ENCODE data around the gene CHCHD1.
"Not testable (repeated sequence)": the region's sequence is repeated elsewhere in the genome, so short reads cannot be mapped to it uniquely, and the experiment has no call there.

The CHCHD1 gene

DNA sequence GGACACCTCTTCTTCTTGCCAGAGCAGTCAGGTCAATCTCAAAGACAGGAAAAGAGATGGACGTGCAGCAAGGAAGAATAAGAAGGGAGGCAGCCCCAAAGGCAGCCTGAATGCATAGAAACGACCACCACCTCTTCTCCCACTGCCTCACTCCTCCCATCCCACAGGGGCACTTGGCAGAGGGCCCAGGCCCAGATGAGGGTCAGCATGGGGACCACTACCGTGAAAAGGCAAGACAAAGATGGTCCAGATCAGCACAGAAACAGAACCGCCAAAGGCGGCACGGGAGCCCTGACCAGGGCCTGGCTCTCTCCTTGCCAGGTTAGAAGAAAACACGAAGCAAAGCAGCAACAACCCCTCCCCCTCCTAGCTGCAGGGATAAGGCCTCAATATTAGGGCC is 31.5 kb downstream of the CHCHD1 start:
- DNase-seq (ENCODE audit: low spot score), result no peak

DNA sequence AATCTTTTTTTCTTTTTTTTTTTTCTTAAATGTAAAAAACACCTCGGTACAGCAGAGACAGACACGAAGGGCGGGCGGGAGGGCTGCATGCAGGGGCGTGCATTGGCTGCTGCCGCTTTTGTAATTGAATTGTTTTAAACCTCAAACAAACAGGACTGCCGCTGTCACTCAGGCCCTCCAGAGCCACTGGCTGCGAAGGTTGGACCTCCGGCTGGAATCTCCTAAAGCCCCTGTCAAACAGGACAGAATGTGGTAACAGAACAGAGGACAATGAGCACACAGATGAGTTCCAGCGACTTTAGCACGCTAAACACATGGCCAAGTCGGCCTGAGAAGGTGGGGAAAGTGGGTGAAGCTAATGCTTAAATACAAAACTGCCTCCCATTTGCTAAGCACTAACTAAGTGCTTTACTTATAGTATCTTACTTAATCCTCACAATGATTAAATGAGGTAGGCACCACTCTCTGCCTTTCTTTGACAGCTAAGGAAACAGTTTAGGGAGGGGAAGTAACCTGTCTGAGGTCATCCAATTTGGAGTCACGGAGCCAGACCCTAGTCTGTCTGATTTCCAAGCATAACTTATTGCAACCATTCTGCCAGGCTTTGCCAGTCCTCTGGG is 32.5 kb downstream of the CHCHD1 start:
- no peak for DNase-seq (ENCODE audit: low spot score)

DNA sequence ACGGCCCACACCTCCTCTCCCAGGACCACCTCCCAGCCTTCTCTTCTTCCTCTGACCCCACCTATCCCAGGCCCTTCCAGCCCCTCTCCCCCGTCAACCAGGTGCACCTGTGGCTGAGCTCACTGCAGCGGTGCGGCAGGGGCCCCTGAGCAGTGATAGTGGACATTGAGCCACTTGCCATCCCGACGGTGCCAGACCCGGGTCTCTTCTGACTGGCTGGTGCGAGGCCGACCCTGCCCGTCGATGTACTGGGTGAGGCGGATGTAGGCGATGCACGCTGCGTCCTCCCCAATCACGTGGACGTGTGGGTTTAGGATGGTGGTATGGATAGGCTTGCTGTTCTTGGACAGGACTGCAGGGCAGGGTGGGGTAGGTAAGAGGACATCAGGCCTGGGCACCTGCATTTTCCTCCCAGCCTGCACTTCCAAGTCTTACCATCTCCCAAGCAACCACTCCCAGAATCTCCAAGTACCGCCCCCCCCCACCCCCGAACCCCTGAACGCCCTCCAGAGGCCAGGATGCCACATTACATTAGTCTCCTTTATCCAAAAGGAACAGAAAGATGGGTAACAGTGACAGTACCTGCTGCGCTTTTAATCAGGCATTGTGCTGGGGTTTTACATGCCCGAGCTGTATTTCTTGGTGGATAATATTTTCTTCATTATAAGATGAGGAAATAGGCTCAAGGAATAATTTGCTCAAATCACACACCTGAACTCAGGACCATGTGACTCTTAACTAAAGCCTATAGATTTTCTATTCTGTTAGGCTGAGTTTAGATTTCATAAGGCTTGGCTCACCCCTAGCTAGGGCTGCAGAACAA is 33.3 kb downstream of the CHCHD1 start:
- DNase-seq (ENCODE audit: low spot score), result no peak

DNA sequence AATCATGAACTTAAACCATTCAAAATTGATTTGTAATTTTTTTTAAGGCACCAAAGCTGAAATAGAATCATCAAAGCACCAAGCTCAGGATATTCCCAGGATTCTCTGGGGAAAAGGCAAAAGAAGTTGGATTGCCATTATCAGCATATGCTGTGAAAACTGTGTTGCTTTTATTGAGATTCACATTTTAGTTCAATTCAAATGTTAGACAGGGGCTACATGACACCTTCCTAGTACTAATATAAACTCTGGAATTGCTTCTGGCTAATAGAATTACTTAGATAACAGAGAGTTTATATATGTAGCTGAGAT is 33.8 kb downstream of the CHCHD1 start:
- DNase-seq (ENCODE audit: low spot score), result no peak

DNA sequence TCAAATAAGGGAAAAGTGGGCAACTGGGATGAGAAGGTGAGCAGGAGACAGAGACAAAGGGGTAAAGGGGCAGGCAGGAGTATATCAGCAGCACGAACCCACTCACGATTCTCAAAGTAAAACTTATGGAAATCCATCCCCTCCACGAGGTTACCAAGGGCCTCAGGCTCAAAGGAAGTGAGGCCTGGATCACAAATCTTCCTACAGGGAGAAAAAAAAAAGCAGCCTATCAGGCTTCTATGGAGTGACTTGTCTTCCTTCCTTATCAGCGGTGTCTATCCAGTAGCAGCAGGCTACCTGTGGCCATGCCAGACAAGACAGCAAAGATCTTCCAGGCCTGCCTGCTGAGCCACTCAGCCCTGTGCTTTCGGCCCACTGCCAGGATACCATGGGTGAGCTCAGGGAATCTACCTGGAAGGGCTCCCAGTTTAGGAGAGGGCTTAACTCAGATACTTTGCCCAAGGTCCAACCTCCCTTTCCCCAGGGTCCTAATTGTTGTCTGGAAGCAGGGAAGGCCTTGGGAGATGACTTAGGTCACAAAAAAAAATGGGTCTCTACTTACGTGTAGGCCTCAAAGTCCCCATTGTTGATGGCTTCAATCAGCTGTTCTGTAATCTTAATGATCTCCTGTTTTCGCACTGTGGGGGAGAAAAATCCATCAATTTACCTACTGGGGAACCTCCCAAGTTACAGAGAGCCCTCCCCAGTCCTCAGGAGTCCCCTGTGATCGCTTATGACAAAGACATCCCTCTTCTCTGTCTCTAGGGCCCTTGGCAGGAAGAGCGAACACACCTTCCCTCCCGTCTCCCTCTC is 35.3 kb downstream of the CHCHD1 start:
- DNase-seq (ENCODE audit: low spot score), result no peak

DNA sequence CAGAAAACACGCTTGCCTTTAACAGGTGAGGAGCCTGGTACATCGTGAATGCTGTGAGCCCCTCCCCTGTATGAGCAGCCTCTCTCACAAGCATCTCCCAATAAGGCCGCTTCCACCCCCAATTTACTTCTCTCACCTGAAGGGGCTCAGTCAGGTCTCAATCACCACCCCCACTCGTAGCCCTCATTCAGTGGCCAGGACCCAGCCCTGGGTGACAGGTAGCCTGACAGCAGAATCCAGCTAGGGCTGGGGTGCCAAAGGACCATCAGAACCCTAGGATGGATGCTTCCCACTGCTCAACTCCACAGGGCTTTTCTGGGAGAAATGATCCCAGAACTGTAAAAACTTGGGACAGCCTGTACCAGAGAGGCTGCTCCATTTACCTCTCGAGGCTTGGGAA is 36.0 kb downstream of the CHCHD1 start:
- DNase-seq (ENCODE audit: low spot score), result no peak

DNA sequence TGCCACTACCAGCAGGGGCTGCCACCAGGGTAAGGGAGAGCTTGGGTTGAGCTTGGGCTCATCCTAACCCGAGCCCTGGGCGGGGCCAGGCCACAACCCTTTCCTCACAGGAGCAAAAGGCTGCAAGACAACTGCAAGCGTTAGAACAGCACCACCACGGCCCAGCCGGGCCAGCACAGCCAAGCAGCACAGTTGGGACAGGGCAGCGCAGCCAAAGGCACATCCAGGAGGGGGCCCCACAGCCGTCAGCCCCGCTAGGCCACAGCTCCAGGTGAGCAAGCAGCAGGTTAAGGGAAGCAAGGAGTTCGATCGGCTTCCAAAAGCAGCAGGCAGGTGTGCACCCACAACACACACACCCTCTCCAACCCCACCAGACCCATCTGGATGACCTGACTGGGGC is 36.6 kb downstream of the CHCHD1 start:
- no peak for DNase-seq (ENCODE audit: low spot score)

DNA sequence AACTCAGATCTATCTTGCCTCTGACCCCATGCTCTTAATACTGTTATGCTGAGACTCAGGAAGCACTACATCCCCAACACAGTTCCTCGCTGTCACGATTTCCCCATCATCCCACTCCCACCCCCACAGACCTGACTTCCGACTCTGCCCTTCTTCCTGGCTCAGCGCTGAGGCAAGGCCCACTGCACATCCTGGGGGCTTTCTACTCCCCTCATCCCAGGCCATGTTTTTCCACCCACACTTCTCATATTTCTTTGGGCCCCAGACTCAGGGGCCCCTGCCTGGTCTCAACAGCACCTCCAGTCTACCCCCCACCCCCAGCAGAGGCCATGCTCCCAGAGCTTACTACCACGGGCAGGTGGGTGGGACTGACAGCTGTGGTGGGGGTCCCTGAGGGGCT is 37.2 kb downstream of the CHCHD1 start:
- no peak for DNase-seq (ENCODE audit: low spot score)

DNA sequence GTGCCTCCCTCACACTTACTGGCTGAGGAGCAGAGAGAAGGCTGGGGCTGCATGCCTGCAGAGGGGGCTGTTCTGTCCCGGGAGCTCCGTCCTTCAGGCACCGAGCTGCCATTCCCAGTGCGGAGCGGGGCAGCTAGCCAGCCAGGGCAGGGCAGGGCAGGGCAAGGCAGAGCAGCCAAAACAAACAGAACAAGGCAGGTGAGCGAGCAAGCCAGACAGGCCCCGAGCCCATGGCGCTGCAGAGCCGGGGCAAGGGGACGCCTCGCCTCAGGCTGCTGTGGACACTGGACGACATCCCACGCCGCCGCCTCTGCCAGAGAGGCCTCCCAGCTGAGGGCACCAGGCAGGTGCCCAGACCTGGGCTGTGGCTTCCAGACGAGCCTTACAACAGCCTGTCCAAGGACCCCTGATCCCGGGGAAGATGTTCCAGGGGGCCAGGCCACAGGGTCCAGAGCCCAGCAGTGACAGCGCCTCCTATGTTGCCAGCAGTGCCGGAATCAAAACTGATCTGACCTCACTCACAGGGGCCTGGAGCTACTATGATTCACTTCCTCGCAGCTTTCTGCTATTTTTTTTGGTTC is 37.8 kb downstream of the CHCHD1 start:
- DNase-seq (ENCODE audit: low spot score), result no peak

DNA sequence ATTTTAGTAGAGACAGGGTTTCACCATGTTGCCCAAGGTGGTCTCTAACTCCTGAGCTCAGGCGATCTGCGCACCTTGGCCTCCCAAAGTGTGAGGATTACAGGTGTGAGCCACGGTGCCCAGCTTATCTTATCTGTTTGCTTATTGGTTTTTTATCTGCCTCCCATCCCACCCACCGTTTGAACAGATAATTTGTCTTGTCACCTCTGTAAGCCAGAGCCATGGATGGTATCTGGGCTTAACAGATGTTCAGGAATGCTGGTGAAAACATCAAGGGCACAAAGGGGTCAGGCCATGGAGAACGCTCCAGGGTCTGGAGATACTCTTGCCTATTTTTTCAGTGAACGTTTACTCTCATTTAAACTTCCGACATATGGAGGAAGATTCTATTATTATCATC is 41.5 kb downstream of the CHCHD1 start:
- no peak for DNase-seq (ENCODE audit: low spot score)

DNA sequence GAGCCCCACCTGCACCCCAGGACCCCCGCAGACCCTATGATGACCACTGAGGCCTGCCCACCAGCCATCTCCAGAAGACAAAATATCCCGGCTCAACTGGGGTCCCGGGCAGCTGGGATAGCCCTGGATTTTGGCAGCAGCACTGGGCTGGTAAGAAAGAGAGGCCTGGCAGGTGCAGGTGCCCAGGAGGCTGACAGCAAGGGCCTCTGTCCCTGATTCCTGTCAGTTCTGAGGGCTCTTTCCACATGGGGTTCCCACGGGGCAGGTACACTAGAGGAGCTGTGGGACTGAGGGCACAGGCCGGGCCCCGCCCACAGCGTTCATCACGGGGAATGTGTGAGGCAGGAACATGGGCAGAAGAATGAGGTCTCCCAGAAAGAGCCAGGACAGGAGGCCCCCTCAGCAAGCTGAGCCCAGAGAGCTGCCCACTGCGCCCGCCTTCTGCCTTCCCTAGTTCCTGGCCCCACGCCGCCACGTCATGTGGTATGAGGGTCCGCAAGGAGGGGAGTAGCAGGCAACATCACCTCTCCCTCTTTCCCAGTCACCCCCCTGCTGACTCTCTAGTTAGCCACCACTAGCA is 42.4 kb downstream of the CHCHD1 start:
- no peak for DNase-seq (ENCODE audit: low spot score)

DNA sequence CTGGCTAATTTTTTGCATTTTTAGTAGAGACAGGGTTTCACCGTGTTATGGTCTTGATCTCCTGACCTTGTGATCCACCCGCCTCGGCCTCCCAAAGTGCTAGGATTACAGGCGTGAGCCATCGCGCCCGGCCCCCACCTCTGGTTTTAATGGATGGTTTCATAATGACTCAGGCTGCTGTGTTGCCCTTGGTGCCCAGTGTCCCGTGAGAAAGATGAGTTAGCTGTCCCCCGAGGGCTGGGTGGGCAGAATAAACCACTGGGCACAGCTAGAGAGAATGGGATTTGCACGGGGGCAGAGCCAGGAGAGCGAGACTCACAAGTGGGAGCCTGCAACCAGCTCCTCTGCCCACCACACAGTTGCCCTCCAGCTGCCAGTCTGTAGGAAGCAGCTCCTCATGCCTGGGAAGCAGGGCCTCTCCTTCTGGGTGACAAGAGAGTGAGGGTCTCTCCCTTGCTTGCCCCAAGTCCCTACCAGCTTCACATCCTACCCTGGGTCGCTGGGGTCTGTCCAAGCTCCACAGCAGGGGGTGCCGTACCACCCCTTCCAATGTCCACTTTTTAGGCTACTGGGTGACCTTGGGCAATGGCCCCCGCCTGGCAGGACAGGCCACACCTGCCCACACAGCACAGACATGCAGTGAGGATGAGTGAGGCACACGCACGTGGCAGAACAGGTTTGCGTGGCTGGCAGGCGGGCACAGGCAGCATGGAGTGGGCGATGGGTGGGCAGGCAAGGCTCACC is 45.7 kb downstream of the CHCHD1 start:
- DNase-seq (ENCODE audit: low spot score), result no peak

DNA sequence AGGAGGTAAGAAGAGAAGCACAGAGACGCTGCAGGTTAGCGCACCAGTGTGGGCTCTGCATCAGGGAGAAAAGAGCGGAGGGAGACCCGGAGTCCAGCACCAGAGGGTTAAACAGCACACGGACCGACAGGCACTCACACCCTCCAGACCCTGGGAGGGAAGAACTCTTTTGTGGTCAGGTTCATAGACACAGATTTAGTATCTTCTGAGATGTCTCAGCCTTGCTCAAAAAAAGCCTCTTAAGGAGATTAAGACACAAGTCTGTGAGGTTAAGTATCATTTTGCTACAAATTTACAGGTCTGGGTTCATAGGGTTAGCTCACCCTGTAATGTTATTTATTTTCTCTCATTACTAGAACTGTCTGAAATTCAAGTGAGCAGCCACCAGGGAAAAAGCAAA is 46.3 kb downstream of the CHCHD1 start:
- DNase-seq (ENCODE audit: low spot score), result no peak

DNA sequence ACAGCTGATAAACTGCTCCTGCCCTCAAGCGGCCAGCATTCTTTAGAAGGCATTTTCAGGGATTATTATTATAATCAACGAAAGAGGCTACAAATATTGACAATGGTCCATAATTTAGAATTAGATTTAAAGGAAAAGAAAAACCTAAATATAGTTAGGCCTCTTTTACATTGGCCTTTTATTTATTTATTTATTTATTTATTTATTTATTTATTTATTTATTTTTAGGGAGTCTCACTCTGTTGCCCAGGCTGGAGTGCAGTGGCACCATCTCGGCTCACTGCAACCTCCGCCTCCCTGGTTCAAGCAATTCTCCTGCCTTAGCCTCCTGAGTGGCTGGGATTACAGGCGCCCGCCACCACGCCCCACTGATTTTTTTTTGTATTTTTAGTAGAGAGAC is 47.2 kb downstream of the CHCHD1 start:
- not testable (repeated sequence) for DNase-seq (ENCODE audit: low spot score)

Measured in left forelimb (tissue), 1 donor.